GM13977 (cell line): ENCODE data around the gene TMEM14A.
"Not testable (repeated sequence)": the region's sequence is repeated elsewhere in the genome, so short reads cannot be mapped to it uniquely, and the experiment has no call there.

ENCODE experiments used
- DNase-seq: peaks from one replicate; pipeline ENCODE4 v3.0.0; 2012; ENCODE audit warnings: low spot score
- in situ Hi-C: fragments of 300-500 bp; cut with MboI; formaldehyde crosslinking; loops from one replicate; pipeline ENCODE4 v1.12.0; 2022; ENCODE audit warnings: low sequenced_read_pairs, low pct_unique_long_range_greater_than_20kb, mixed read lengths, inconsistent platforms; ENCODE audit not compliant: unreplicated experiment
- TF ChIP-seq, protein P1 (sequence below): IDR thresholded peaks from 2 replicates; pipeline ENCODE4 v1.5.1; 2012; ENCODE audit warnings: mild to moderate bottlenecking, control low read depth; ENCODE audit not compliant: insufficient read depth; ENCODE audit errors: extremely low read depth, missing control alignments

TMEM14A gene

DNA sequence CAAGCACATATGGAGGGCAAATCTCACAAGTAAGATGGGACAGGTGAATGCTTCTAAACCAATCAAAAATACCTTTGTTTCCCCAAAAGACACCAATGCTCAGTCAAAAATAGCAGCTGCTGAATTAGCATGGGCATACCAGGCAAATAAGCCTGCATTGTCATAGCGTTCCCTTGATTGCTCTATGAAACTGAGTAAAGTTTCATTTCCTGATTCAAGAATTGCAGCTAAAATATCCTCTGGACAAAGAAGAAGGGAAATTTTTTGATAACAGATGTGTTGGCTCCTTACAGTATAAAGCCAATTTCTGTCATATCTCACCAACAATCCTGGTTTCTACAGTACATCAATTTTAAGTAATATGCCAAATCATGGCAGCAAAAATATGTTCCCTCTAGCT is 3.3 kb upstream of the TMEM14A start:
- TF ChIP-seq, protein P1, sequence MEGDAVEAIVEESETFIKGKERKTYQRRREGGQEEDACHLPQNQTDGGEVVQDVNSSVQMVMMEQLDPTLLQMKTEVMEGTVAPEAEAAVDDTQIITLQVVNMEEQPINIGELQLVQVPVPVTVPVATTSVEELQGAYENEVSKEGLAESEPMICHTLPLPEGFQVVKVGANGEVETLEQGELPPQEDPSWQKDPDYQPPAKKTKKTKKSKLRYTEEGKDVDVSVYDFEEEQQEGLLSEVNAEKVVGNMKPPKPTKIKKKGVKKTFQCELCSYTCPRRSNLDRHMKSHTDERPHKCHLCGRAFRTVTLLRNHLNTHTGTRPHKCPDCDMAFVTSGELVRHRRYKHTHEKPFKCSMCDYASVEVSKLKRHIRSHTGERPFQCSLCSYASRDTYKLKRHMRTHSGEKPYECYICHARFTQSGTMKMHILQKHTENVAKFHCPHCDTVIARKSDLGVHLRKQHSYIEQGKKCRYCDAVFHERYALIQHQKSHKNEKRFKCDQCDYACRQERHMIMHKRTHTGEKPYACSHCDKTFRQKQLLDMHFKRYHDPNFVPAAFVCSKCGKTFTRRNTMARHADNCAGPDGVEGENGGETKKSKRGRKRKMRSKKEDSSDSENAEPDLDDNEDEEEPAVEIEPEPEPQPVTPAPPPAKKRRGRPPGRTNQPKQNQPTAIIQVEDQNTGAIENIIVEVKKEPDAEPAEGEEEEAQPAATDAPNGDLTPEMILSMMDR, result no peak
- in situ Hi-C loops, result loop anchor here (5.0 to 25.0 kb wide), 2 partner anchors 250 to 380 kb away; partner anchors contain the start of gene MCM3
- DNase-seq, result peak; percentile 45

DNA sequence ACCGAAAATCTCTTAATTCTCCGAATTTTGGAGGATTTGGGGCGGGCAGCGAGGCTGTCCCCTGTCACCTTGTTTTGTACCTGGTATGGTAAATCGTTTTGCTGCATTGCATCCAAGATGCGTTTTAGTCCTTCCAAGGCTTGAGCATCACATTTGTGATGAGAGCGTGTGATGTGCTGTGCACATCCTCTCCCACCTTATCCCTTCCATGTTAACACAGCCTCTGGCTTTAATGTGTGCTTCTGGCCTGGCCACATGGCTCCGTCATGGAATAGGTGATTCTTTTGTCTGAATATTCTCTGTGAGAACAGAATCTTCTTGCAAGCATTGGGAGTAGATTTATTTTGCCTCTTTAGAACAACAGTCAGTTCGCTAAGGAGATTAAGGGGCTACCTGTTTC is 763 bp downstream of the TMEM14A start:
- in situ Hi-C loops, result loop anchor here (25.0 kb wide), 1 partner anchor 384 kb away; the partner anchor contains the start of gene MCM3
- TF ChIP-seq, protein P1, result no peak
- no peak for DNase-seq

DNA sequence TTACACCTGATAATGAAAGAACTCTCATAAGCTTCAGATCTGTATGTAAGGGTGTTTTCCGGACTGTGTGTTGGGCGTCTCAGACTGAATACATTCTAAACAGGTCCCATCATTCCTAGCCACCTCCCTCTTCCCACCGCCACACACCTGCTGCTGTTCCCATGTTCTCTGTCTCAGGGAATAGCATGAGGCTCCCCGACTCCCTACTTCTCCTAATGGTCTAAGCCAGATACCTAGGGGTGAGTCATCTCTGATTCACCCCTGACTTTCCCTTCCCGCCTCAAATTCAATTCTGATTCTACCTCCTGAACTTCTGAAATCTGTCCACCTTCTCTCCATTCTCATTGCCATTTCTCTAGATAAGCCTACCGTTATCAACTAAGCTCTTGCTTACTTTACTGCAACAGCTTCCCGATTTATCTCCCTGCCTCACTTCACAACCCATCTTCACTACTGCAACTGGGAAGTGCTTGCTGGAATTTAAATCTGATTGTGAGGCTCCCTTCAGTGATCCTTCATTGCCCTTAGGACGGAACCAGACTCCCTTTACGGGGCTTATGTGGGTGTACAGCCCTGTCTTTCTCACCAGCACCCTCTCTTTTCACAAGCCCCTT is 1.6 kb downstream of the TMEM14A start:
- in situ Hi-C loops, result loop anchor here (25.0 kb wide), 1 partner anchor 385 kb away; the partner anchor contains the start of gene MCM3
- no peak for DNase-seq
- TF ChIP-seq, protein P1, result no peak

DNA sequence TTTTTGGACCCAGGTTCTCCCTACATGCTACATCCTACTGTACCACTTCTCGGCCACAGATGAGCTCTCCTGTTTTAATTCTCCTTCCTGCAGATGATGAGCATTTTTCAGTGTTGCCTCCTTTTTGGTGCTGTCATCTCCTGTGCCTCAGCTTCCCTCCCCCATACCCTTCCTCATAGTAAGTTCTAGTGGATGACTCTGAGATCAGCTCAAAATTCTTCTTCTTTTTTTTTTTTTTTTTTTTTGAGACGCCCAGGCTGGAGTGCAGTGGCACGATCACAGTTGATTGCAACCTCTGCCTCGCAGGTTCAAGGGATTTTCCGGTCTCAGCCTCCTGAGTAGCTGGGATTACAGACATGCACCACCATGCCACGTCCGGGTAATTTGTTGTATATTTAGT is 3.8 kb downstream of the TMEM14A start:
- TF ChIP-seq, protein P1, result no peak
- DNase-seq, result no peak
- in situ Hi-C loops, result loop anchor here (25.0 kb wide), 1 partner anchor 387 kb away; the partner anchor contains the start of gene MCM3

DNA sequence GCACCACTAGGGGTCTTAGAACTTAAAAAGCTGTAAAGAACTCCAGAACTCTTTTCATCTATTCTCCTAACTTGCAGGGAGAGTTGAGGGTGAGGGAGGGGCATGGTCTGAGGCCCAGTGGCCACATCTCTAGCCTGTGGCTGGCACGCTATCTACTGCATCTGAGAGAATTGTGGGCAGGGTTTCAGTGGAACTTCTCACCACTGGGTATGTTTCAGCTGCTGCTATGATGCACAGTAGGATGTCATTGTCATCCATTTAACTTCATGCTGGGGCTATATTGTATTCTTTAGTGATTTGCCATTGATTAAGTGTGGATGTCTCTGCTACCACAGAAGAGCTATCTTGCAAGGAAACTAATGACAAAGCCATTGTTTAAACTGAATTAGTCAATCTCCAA is 4.5 kb downstream of the TMEM14A start:
- TF ChIP-seq, protein P1, result no peak
- DNase-seq, result no peak
- in situ Hi-C loops, result no loop called here

DNA sequence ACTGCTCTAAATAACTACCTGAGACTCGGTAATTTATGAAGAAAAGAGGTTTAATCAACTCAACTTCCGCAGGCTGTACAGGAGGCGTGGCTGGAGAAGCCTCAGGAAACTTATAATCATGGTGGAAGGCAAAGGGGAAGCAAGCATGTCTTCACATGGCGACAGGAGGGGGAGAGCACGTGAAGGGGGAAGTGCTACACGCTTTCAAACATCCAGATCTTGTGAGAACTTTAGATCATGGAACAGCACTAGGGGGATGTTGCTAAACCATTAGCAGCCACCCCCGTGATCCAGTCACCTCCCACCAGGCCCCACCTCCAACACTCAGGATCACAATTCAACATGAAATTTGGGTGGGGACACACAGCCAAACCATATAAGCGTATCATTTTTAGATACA is 5.7 kb downstream of the TMEM14A start:
- in situ Hi-C loops, DNase-seq: not testable (repeated sequence)

DNA sequence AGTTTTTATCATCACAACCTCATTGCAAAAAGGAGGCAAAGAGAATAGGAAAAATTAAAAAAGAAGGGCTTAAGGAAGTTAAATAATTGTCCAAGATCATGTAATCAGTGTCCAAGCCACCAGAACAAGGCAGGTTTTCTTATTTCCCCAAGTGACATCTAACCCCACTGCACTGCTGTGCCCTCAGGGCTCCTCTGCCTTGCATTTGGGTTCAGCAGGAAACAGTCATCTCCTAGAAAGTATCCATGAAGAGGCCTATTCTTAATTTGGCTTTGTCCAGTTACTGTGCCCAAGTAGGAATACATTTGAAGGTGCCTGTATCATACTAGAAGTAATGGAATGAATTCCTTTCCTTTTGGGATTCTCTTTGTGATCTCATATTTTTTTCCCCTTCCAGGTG is 10.5 kb downstream of the TMEM14A start:
- TF ChIP-seq, protein P1, result no peak
- no peak for DNase-seq
- in situ Hi-C loops, result no loop called here
